SU-DHL-6 (cell line): Measurements from ENCODE around the gene FBXL2.

ENCODE experiments used
- H2AFZ ChIP-seq: fragments of 200-600 bp; sonication (generic); 2 replicates; pipeline ENCODE4 v1.6.1; 2014; ENCODE audit warnings: low read depth, mild to moderate bottlenecking, moderate library complexity, mixed read lengths, antibody characterized with exemption, low read length; ENCODE audit not compliant: severe bottlenecking
- H3F3A ChIP-seq: fragments of 200-600 bp; shearing (Covaris generic); 2 replicates; pipeline ENCODE4 v1.6.0; 2016; ENCODE audit warnings: antibody characterized with exemption, mild to moderate bottlenecking; ENCODE audit not compliant: insufficient read depth
- H3K27ac ChIP-seq: fragments of 200-600 bp; sonication (generic); 2 replicates; pipeline ENCODE4 v1.5.1; 2016; ENCODE audit warnings: low read depth, mild to moderate bottlenecking, low read length, moderate library complexity, mixed read lengths
- H3K27me3 ChIP-seq: fragments of 200-600 bp; sonication (generic), shearing (Covaris generic); 2 replicates; pipeline ENCODE4 v1.6.0; 2014; ENCODE audit warnings: mild to moderate bottlenecking, low read length
- H3K36me3 ChIP-seq: fragments of 200-600 bp; sonication (generic); 2 replicates; pipeline ENCODE4 v1.6.1; 2014; ENCODE audit warnings: mild to moderate bottlenecking, low read length, mixed read lengths
- H3K4me2 ChIP-seq: fragments of 300-600, 200-600 bp; shearing (Covaris generic), sonication (generic); 2 replicates; pipeline ENCODE4 v1.6.0; 2014; ENCODE audit warnings: low read length, low read depth, mild to moderate bottlenecking; ENCODE audit not compliant: poor library complexity, severe bottlenecking
- H3K4me3 ChIP-seq: fragments of 200-600 bp; sonication (generic); 2 replicates; pipeline ENCODE4 v1.5.1; 2014; ENCODE audit warnings: antibody characterized with exemption, low read length, mild to moderate bottlenecking, mixed read lengths; ENCODE audit not compliant: insufficient read depth, poor library complexity, severe bottlenecking
- H3K79me2 ChIP-seq: fragments of 200-600 bp; sonication (generic); 2 replicates; pipeline ENCODE4 v1.6.1; 2014; ENCODE audit warnings: mild to moderate bottlenecking, low read length, moderate library complexity; ENCODE audit not compliant: insufficient read depth
- H3K9ac ChIP-seq: fragments of 200-600 bp; sonication (generic); 2 replicates; pipeline ENCODE4 v1.7.0; 2014; ENCODE audit warnings: mild to moderate bottlenecking, low read length
- H3K9me2 ChIP-seq: fragments of 200-600 bp; sonication (generic); replicated peaks from 2 replicates; pipeline ENCODE4 v1.6.1; 2014; ENCODE audit warnings: low read length; ENCODE audit not compliant: insufficient read depth
- H3K9me3 ChIP-seq: fragments of 200-600 bp; sonication (generic); 2 replicates; pipeline ENCODE4 v1.6.1; 2014; ENCODE audit warnings: low read length, mixed read lengths; ENCODE audit not compliant: insufficient read depth
- H4K20me1 ChIP-seq: fragments of 200-600 bp; sonication (generic); 2 replicates; pipeline ENCODE4 v1.6.1; 2014; ENCODE audit warnings: low read depth, mild to moderate bottlenecking, antibody characterized with exemption, low read length, moderate library complexity, mixed read lengths
- EZH2phosphoT487 ChIP-seq: fragments of 200-600 bp; sonication (generic), shearing (Covaris generic); conservative IDR thresholded peaks from 2 replicates; pipeline ENCODE4 v1.6.1; 2018; ENCODE audit warnings: mild to moderate bottlenecking, antibody characterized with exemption, low read length, moderate library complexity, mixed read lengths
- TF ChIP-seq, protein P1 (sequence below): fragments of 200-600 bp; sonication (generic); IDR thresholded peaks from one replicate; pipeline ENCODE4 v1.5.1; 2017; ENCODE audit warnings: antibody characterized with exemption, mild to moderate bottlenecking, low read length, moderate library complexity; ENCODE audit not compliant: insufficient read depth, poor library complexity, severe bottlenecking

The FBXL2 gene

GRCh38 chr3:33377931-33378330 lies 100.7 kb downstream of the FBXL2 start:
- TF ChIP-seq, protein P1, sequence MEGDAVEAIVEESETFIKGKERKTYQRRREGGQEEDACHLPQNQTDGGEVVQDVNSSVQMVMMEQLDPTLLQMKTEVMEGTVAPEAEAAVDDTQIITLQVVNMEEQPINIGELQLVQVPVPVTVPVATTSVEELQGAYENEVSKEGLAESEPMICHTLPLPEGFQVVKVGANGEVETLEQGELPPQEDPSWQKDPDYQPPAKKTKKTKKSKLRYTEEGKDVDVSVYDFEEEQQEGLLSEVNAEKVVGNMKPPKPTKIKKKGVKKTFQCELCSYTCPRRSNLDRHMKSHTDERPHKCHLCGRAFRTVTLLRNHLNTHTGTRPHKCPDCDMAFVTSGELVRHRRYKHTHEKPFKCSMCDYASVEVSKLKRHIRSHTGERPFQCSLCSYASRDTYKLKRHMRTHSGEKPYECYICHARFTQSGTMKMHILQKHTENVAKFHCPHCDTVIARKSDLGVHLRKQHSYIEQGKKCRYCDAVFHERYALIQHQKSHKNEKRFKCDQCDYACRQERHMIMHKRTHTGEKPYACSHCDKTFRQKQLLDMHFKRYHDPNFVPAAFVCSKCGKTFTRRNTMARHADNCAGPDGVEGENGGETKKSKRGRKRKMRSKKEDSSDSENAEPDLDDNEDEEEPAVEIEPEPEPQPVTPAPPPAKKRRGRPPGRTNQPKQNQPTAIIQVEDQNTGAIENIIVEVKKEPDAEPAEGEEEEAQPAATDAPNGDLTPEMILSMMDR = no peak
- TF ChIP-seq EZH2phosphoT487 = no peak
- Histone ChIP-seq H3K36me3 (no peaks in the 10 kb centered on the region), H3K9me2 (no peaks in the 10 kb centered on the region), H3K4me3 (no peak overlapping the region), H4K20me1 (no peaks in the 10 kb centered on the region), H2AFZ (no peak overlapping the region), H3K27me3 (no peaks in the 10 kb centered on the region), H3K9ac (no peak overlapping the region), H3K9me3 (no peaks in the 10 kb centered on the region), H3K27ac (no peak overlapping the region), H3K4me2 (no peak overlapping the region), H3K79me2 (no peaks in the 10 kb centered on the region), H3F3A (no peaks in the 10 kb centered on the region)

GRCh38 chr3:33380653-33381052 lies 103.4 kb downstream of the FBXL2 start:
- Histone ChIP-seq H3K4me3 (no peak overlapping the region), H3K79me2 (no peaks in the 10 kb centered on the region), H3K4me2 (no peak overlapping the region), H4K20me1 (no peaks in the 10 kb centered on the region), H3F3A (no peaks in the 10 kb centered on the region), H3K9me3 (no peaks in the 10 kb centered on the region), H3K27ac (no peak overlapping the region), H3K27me3 (no peaks in the 10 kb centered on the region), H2AFZ (no peak overlapping the region), H3K9me2 (no peaks in the 10 kb centered on the region), H3K9ac (no peak overlapping the region), H3K36me3 (no peaks in the 10 kb centered on the region)
- no peak for TF ChIP-seq EZH2phosphoT487
- TF ChIP-seq, protein P1 = no peak

GRCh38 chr3:33383951-33384350 lies 106.7 kb downstream of the FBXL2 start:
- Histone ChIP-seq H3K9me2 (no peaks in the 10 kb centered on the region), H3K36me3 (peaks cover 7% of the 10 kb centered on the region; the same call in 1 of the 2 replicates), H3K4me2 (no peak overlapping the region)

More at GRCh38 chr3:33383951-33384350, 106.7 kb downstream of the FBXL2 start:
- H3K9me3 ChIP-seq = no peaks in the 10 kb centered on the region
- H2AFZ ChIP-seq = no peak overlapping the region
- no peaks in the 10 kb centered on the region for H3F3A ChIP-seq
- TF ChIP-seq EZH2phosphoT487 = no peak
- TF ChIP-seq, protein P1 = no peak
- H3K9ac ChIP-seq = no peak overlapping the region
- no peaks in the 10 kb centered on the region for H4K20me1 ChIP-seq
- H3K27ac ChIP-seq = no peak overlapping the region
- H3K79me2 ChIP-seq = no peaks in the 10 kb centered on the region
- no peak overlapping the region for H3K4me3 ChIP-seq
- no peaks in the 10 kb centered on the region for H3K27me3 ChIP-seq
